HG03097 (cell line): ENCODE measurements around the gene PRR5.
"Not testable (repeated sequence)": the region's sequence is repeated elsewhere in the genome, so short reads cannot be mapped to it uniquely, and the experiment has no call there.

Experiments
- ATAC-seq: cut with Tn5 transposase; IDR thresholded peaks from one replicate; pipeline ENCODE4 v1.9.1; 2021; ENCODE audit not compliant: unreplicated experiment, low FRiP score

Gene PRR5

GRCh38 chr22:44701824-44702478 lies at the start of gene PRR5:
PRR5 (plus strand) TSS chr22:44702204; CDS start chr22:44702475, 271 bp downstream.
- no peak for ATAC-seq

DNA sequence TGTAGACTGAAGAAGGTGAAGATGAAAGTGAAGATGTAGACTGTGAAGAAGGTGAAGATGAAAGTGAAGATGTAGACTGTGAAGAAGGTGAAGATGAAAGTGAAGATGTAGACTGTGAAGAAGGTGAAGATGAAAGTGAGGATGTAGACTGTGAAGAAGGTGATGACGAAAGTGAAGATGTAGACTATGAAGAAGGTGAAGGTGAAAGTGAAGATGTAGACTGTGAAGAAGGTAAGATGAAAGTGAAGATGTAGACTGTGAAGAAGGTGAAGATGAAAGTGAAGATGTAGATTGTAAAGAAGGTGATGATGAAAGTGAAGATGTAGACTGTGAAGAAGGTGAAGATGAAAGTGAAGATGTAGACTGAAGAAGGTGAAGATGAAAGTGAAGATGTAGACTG lies 49.1 kb upstream of the PRR5 start:
- ATAC-seq = not testable (repeated sequence)

- ATAC-seq = no peak
Observed at GRCh38 chr22:44658311-44658953, 43.6 kb upstream of the PRR5 start.

GRCh38 chr22:44659140-44659539 lies 42.9 kb upstream of the PRR5 start:
- no peak for ATAC-seq

DNA sequence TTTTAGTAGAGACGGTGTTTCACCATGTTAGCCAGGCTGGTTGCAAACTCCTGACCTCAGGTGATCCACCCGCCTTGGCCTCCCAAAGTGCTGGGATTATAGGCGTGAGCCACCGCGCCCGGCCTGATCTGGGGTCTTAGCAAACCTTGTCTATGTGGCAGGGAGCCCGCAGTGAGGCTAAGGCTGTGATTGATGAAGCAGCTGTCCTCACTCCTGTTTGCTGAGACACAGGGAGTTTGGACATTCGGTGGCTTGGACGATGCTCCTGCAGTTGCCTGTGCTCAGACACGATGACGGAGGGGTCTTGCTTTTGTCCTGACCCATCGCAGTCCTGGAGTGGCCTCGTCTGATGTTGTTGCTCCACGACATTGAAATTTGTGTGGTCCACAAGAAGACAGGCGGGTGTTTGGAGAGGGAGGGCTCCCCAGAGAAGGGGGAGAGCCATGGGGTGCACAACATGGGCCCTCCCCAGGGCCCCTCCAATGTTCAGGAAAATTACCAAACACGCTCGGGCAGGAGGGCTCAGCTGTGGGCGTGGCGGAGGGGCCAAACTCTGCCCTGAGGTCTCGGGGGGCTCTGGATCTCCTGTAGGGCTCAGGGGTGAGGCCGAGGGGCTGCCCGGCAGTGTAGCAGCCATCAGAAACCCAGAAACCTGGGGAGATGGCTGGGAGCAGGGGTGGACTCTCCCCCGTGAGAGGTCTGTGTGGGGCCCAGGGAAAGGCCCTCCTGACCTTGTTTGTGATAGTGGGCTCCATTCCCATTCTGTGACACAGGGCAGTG lies 41.8 kb upstream of the PRR5 start:
- no peak for ATAC-seq

DNA sequence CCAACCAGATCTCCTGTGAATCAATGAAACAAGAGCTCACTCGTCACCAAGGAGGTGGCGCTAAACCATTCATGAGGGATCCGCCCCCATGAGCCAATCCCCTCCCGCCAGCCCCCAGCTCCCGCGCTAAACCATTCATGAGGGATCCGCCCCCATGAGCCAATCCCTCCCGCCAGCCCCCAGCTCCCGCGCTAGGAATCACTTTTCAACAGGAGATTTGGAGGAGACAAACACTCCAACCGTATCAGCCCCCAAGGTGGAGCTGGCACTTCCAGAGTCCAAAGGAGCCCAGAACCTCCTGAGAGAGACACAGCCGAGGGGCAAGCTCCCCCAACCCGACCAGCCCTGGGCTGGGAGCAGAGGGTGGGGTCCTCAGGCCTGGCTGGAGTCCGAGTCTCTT lies 40.9 kb upstream of the PRR5 start:
- ATAC-seq = no peak

- no peak for ATAC-seq
Observed at GRCh38 chr22:44661659-44662569, 40.1 kb upstream of the PRR5 start.

DNA sequence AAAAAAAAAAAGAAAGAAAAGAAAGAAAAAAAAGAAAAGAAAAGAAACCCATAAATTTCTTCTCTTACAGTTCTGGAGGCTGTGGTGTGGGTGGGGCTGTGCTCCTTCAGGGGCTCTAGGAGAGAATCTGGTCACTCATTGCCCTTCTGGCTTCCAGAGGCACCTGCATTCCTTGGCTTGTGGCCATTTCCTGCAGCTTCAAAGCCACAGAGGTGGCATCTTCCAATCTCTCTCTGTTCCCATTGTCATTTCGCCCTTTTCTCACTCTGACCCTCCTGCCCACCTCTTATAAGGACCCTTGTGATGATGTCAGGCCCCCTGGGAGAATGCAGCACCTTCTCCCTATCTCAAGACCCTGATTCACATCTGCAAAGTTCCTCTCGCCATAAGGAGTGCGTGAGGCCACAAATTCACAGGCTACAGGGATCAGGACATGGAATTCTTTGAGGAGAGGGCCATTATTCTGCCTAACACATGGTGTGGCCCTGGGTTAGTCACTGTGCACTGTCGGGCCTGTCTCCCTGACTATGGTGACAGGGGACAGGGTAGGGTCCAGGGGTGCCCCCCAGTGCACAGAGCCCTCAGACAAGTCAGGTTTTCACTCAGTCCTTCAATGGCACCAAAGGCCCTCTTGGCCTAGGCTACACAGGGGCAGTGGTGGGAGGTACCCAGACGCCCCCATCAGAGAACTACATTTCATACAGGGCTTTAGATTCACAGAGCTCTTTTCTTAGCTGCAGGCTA lies 38.6 kb upstream of the PRR5 start:
- no peak for ATAC-seq

DNA sequence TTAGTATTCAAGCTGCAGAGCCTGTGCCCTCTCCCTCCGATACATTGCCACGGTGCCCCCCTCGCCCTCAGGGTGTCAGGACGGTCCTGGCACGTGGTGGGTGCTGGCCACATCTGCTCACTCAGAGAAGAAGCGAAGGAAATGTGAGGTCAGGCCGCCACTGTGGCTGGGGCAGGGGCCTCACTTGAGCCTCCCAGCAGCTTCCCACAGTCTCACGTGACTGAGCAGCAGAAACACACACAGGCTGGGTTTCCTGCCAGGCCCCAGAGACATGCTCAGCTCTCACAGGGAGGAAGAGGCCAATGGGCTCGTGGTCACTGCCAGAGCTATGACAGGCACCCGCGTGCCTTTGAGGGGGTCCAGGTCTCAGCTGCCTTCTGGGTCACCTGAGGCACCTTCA lies 37.9 kb upstream of the PRR5 start:
- no peak for ATAC-seq

DNA sequence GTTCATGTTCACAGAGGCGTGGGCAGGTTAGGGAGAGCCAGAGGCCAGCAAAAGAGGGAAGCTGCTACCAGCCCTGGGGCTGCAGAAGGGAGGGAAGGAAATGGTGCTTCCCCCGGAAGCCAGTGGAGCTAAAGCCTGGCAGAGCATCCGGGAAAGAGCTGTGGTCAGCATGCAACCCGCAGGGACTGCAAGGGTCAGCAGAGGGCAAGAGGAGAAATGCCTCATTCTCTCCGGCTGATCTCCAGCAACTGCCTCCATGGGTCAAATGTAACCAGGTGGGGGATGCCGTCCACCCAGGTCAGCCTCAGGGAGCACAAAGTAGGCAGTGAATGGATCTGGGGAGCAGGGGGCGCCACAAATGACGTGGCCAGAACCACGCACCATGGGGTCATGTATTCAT lies 36.9 kb upstream of the PRR5 start:
- ATAC-seq = no peak

- no peak for ATAC-seq
Observed at GRCh38 chr22:44666207-44666585, 35.8 kb upstream of the PRR5 start.

DNA sequence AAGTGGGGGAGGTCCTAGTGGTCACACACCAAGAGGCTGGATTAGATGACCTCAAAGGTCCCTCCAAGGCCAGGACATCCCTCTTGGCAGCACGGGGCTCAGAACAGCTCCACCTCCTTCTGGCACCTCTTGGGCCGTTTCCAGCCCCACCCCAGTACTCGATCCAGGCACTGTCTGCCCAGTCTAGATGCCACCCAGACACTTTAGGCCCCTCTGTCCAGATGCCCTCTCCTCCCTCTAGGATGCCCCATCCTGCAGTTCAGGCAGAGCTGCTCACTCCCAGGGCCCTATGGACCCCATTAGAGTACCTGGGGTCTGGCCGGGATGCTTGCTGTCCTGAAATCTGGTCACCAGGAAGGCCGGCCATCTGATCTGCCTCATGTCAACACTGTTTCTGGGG lies 34.7 kb upstream of the PRR5 start:
- no peak for ATAC-seq

GRCh38 chr22:44667829-44668189 lies 34.2 kb upstream of the PRR5 start:
- no peak for ATAC-seq

DNA sequence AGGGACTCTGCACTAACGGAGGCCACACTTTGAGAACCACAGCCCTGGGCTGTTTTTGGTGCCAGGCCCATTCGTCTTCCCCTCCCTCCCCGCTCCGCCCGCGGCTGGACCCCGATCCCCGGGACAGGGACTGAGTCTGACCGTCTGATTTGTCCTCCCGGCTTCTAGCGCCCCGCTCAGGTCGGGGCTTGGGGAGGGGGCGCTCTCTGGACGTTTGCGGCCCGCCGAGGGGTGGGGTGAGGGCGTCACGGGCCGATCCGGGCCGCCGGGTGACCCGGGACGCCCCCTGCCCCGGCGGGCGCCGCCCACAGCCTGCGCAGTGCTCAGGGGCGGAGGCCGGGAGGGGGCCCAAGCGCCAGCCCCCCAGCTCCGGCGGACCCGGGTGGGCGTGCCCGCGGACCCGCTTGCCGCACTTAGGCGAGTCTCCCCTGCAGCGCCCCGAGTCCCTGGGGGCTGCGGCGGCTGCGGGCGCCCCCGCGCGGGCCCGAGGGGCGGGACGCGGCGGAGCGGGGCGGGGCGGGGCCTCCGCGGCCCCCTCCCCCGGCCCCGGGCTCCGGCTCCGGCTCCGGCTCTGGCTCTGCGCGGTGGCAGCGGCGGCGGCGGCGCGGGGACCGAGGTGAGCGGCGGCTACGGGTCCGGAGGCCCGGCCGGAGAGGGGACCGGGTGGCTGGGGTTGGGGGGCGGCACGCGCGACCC lies 33.7 kb upstream of the PRR5 start:
- ATAC-seq = no peak

- ATAC-seq = no peak
Observed at GRCh38 chr22:44668886-44669521, 33.0 kb upstream of the PRR5 start.

- ATAC-seq = no peak
Observed at GRCh38 chr22:44669561-44669976, 32.4 kb upstream of the PRR5 start.

DNA sequence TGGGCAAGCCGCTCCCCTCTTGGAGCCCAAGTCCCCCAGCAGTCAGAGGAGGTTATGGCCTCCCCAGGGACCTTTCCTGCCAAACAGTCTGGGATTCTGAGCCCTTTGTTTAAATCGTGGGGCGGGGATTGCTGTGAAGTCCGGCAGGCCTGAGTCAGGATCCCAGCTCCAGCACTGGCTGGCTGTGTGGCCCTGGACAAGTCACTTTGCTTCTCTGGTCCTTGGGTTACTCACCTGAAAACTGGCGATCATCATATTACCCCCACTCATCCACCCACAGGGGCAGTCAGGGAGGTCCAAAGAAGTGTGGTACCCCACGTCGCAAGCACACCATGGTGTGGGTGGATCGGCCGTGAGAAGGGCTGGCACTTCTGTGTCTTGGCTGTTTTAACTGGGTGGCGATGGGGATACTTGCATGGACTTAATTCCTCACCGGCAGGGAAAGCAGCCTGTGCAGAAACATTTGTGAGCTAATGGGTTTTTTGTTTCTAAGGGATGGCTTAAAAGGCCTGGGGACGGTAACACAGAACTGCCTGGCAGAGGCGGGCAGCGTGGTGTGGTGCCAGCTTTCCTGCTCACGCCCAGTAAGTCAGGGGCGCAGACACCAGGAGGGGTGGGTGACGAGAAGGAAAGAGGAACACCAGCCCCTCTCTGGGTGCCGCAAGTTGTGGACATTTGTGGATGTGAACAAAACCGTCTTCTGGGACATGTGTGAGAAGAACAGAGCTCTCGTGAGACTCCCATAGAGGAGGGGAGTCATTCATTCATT lies 31.6 kb upstream of the PRR5 start:
- ATAC-seq = no peak

DNA sequence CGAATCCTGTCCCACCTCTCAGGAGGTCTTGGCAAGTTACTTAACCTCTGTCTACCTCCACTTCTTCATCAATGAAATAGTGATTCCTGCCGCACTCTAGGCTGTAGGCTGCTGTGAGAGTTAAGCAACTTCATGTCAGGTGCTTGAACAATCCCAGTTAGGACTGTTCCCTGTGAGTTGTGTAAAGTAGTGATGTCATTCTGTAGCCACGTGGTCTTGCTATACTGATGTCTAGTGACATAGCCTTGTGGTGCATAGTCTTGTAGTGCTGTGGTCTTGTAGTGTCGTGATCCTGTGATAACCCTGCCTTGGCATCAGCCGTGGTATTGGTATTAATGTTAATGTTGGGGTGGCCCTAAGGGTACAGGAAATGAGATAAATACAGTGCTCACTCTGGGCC lies 30.3 kb upstream of the PRR5 start:
- ATAC-seq = no peak
